Pancreas (tissue), 10 donors: ENCODE measurements around the gene SLC25A22. TPM values are rescaled to one million over a fixed set of nuclear protein-coding genes. Genes with fewer than 3 reads are reported as not detected.

Experiments used
- ATAC-seq, 4 donors: fragments of 200-7000 bp; cut with Tn5 transposase; one replicate each; pipeline versions ENCODE4 v1.8.0 to v1.9.1; 2020; ENCODE audit warnings: mild to moderate bottlenecking in 4 of 4, moderate library complexity in 4 of 4
- DNase-seq, 6 donors: peaks; one replicate each; pipeline ENCODE4 v3.0.0-alpha.2; 2020
- FAIRE-seq: peaks from 2 replicates; lab custom pipeline; 2012; peaks lifted over from hg19 to GRCh38; lab: Jason Lieb, UNC
- H3K27ac ChIP-seq, 4 donors: fragments of 200-600 bp; sonication (generic); 1 replicate in 3 of 4; 2 replicates in 1 of 4; pipeline versions ENCODE4 v1.5.0 to v1.8.0; 2020
- H3K27me3 ChIP-seq, 4 donors: fragments of 200-600 bp; one replicate each; pipeline ENCODE4 v1.8.0; 2021
- H3K36me3 ChIP-seq, 3 donors: fragments of 200-600 bp; sonication (generic) in 1 of 3; one replicate each; pipeline versions ENCODE4 v1.5.0 to v1.8.0; 2020 to 2021
- H3K4me1 ChIP-seq, 3 donors: fragments of 200-600 bp; one replicate each; pipeline ENCODE4 v1.8.0; 2021
- H3K4me3 ChIP-seq, 4 donors: fragments of 200-600 bp; sonication (generic) in 2 of 4; one replicate each; pipeline versions ENCODE4 v1.5.0 to v1.8.0; 2020 to 2021
- H3K9me3 ChIP-seq, 4 donors: fragments of 200-600 bp; one replicate each; pipeline ENCODE4 v1.8.0; 2021
- WGBS, 2 donors: extraction: QIAGEN DNeasy Blood & Tissue Kit; methylation state at CpG; one replicate each; pipeline ENCODE4 v1.1.7; 2013; 5-methylcytosine and 5-hydroxymethylcytosine counted together
- intact Hi-C, 3 donors: fragments of 100-400 bp; cut with DNase I; formaldehyde crosslinking; loops; one replicate each; pipeline versions ENCODE4 v1.11.1 to v1.14.2; 2022
- polyA plus RNA-seq, 2 donors: library from polyadenylated mRNA; stranded (reverse); fragments of 200-250 nt; gene quantifications; one replicate each; pipeline ENCODE4 v1.2.3, GENCODE V29; 2013
- total RNA-seq, 6 donors: library from RNA; stranded (reverse); fragmentation: NEBNext Ultra II Directional in 4 of 6; extraction: Animal tissue kit (Norgen Biotek cat#: 25700) in 4 of 6; gene quantifications; one replicate each; pipeline versions ENCODE4 v1.2.1 to v1.2.4, GENCODE V29; 2021 to 2023
- TF ChIP-seq, protein P1 (sequence below), 4 donors: fragments of 200-600 bp; sonication (generic) in 3 of 4; IDR thresholded peaks; one replicate each; pipeline versions ENCODE4 v1.5.0 to v1.8.0; 2021; ENCODE audit warnings: antibody characterized with exemption in 4 of 4
- donor health status: healthy with polysubstance abuse.
- donor health status: DM: no; HTN: no; CAD: no; lungs with moderate emphysema.
- donor health status: DM: no; HTN: no; CAD: no.
- donor health status: control.
- donor health status: control.
- donor health status: Bipolar disorder and iron deficiency.
- donor health status: DM: yes; HTN: yes; CAD: no.
- donor health status: DM: no; HTN: no; CAD: no.
- donor health status: DM: no; HTN: no; CAD: no.
- donor health status: DM: yes; HTN: yes; CAD: no.

SLC25A22 gene
- total and polyA plus RNA-seq, 8 donors = 32.2 to 84.0 (median 42.9) TPM

DNA sequence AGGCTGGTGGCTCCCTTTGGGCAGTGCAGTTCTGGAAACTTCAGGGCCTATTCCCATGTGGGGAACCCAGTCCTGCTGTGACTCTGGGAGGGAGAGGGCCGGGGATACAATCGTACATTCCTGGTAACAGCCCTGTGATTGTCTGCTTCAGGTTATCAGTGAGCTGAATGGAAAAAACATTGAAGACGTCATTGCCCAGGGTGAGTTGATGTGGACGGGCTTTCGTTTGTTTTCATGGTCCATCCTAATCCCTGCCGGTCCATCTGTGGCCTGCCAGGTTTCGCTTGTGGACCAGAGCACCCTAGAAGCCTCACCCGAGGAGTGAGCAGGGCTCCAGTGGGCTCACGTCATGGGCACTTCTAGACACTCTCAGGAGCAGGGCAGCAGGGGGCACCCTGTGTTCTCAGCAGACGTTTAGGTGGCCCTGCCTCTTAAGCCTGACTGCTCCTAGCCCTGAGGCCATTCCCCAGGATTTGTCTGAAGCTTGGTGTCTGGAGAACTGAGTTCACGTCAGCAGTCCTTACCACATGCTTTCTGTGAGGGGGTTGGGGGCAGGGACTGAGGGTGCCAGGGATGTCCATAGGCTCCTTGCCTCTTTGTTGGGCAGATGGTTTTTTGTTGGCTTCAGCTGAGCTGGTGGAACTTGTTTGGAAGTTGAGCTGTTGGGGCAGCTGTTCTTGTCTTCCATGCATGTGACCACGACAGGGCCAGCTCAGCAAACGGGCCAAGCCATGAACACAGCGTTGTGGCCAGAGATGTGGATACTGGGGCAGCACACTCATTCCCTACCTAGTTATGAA is 13.6 kb upstream of the SLC25A22 start:
- ATAC-seq (no peak), FAIRE-seq (no peak), DNase-seq (peak in 1 of 6 donors; percentile 48)
- TF ChIP-seq, protein P1, sequence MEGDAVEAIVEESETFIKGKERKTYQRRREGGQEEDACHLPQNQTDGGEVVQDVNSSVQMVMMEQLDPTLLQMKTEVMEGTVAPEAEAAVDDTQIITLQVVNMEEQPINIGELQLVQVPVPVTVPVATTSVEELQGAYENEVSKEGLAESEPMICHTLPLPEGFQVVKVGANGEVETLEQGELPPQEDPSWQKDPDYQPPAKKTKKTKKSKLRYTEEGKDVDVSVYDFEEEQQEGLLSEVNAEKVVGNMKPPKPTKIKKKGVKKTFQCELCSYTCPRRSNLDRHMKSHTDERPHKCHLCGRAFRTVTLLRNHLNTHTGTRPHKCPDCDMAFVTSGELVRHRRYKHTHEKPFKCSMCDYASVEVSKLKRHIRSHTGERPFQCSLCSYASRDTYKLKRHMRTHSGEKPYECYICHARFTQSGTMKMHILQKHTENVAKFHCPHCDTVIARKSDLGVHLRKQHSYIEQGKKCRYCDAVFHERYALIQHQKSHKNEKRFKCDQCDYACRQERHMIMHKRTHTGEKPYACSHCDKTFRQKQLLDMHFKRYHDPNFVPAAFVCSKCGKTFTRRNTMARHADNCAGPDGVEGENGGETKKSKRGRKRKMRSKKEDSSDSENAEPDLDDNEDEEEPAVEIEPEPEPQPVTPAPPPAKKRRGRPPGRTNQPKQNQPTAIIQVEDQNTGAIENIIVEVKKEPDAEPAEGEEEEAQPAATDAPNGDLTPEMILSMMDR (IDR thresholded peaks at IDR 0.05) = no peak
- Histone ChIP-seq H3K36me3 (peaks cover 0 to 18% (median 13%) of the 10 kb centered on the region in 3 donors), H3K4me1 (peaks cover 4 to 20% (median 11%) of the 10 kb centered on the region in 3 donors), H3K4me3 (peak overlapping the region in 1 of 4 donors; percentile 90), H3K27me3 (no peaks in the 10 kb centered on the region), H3K9me3 (no peaks in the 10 kb centered on the region), H3K27ac (no peak overlapping the region)
- WGBS, 2 donors = 55 to 57% methylated on average over 14 of the region's 14 CpGs
- intact Hi-C loops = no loop called here

GRCh38 chr11:810040-810567 is 12.0 kb upstream of the SLC25A22 start:
- peak overlapping the region; percentile 90 to 100 (median 94) for H3K4me3 ChIP-seq
- DNase-seq (peak in 1 of 6 donors; percentile 77), FAIRE-seq (no peak), ATAC-seq (peak in 3 of 4 donors; percentile 0 to 13 (median 1))
- H3K9me3 ChIP-seq = no peaks in the 10 kb centered on the region
- TF ChIP-seq, protein P1 (IDR thresholded peaks at IDR 0.05) = no peak
- no peaks in the 10 kb centered on the region for H3K27me3 ChIP-seq
- 0 to 1% methylated on average over 29 to 55 of the region's 55 CpGs for WGBS, 2 donors
- peaks cover 0 to 18% (median 13%) of the 10 kb centered on the region in 3 donors for H3K36me3 ChIP-seq
- peak overlapping the region; percentile 69 to 97 (median 94) for H3K27ac ChIP-seq
- intact Hi-C loops = no loop called here
- peaks cover 4 to 20% (median 11%) of the 10 kb centered on the region in 3 donors for H3K4me1 ChIP-seq

DNA sequence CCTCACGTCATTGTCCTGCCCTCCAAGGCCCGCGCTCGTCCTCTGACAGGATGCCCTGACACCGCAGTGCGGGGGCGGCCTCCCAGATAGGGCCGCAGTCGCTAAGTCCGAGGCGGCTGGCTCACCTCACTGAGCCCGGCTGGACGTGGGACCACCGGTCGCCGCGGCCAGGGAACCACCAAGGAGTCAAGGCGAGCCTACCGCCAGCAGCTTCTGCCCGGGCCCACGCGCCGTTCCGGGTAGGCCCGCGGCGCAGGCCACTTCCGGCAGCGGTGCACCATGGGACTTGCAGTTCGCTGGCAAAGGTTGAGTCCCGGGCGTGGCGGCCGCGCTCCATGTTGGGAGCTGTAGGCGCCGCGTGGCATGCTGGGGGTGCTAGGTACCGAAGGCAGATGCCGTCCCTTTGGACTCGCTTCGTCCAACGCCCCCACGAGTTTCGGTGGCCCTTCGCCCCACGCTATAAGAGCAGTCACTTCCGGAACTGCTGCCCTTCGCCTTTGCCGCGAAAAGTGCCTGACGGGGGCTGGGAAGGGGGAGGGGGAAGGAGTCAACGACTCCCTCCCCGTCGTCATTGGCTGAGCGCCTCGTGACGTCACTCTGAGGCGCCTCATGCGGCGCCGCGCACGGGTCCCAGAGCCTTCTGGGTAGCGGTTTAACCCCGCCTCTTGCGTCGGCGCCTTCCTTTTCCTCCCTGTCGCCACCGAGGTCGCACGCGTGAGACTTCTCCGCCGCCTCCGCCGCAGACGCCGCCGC is 11.4 kb upstream of the SLC25A22 start, which contains the start of gene RPLP2:
Gene RPLP2, plus strand, starts transcription at position 681 of the 753 bp plus-strand sequence. CDS start 268 bp downstream, outside the sequence.
- TF ChIP-seq, protein P1 (IDR thresholded peaks at IDR 0.05) = no peak
- 0% methylated on average over 70 to 81 of the region's 81 CpGs for WGBS, 2 donors
- Histone ChIP-seq H3K36me3 (peaks cover 0 to 18% (median 13%) of the 10 kb centered on the region in 3 donors), H3K4me3 (peak within 1 kb of the TSS; percentile 90 to 100 (median 94)), H3K9me3 (no peaks in the 10 kb centered on the region), H3K27me3 (no peaks in the 10 kb centered on the region), H3K27ac (peak within 1 kb of the TSS; percentile 69 to 97 (median 94)), H3K4me1 (peaks cover 4 to 24% (median 14%) of the 10 kb centered on the region in 3 donors)
- DNase-seq = peak; percentile 97 to 99 (median 98)
- intact Hi-C loops = no loop called here
- ATAC-seq = peak; percentile 89 to 94 (median 89)
- no peak for FAIRE-seq

DNA sequence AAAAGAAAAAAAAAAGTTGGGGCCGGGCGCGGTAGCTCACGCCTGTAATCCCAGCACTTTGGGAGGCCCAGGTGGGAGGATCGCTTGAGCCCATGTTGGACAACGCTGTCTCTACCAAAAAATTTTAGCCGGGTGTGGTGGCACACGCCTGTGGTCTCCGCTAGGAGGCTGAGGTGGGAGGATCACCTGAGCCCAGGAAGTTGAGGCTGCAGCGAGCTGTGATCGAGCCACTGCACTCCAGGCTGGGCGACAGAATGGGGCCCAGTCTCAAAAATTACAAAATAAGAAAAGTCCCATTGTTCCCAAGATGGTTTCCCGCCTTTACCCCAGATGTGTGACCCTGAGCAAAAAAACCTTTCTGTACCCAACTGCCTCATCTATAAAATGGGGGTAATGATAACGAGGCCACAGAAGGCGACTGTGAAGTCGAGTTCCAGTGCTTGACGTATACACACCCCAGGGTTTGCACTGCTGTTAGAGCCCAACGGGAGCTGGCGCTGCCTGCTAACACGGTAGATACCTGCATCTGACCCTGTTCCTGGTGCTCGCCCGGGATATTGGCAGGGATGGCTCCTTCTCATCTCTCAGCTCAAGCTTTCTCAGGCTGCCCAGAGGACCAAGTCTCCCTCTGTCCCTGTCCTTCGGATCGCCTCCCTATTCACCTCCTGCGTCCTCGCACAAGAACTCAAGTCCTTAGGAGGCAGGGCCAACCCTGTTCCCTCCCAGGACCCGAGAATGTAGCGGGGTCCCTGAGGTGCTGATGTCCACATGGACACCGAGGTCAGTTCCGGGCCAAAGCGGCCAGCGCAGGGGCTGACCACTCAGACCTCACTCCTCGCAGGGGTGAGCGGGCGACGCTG is 10.6 kb upstream of the SLC25A22 start:
- 30 to 33% methylated on average over 36 of the region's 36 CpGs for WGBS, 2 donors
- Histone ChIP-seq H3K27me3 (no peaks in the 10 kb centered on the region), H3K27ac (peak overlapping the region; percentile 69 to 97 (median 94)), H3K4me3 (peak overlapping the region; percentile 90 to 100 (median 94)), H3K36me3 (peaks cover 0 to 16% (median 13%) of the 10 kb centered on the region in 3 donors), H3K9me3 (no peaks in the 10 kb centered on the region), H3K4me1 (peaks cover 7 to 28% (median 18%) of the 10 kb centered on the region in 3 donors)
- DNase-seq (no peak), ATAC-seq (peak in 1 of 4 donors; percentile 0), FAIRE-seq (no peak)
- TF ChIP-seq, protein P1 (IDR thresholded peaks at IDR 0.05) = no peak
- intact Hi-C loops = no loop called here
